DMS79 treated with DMSO at 0.1 percent for 48 hours (cell line): ENCODE measurements around the gene CPNE5.
A peak's percentile ranks its signal among the peaks of the same experiment; 100 is the strongest.

Experiments
- DNase-seq: peaks from one replicate; lab custom pipeline; 2025; lab: John Stamatoyannopoulos, UW

Gene CPNE5

GRCh38 chr6:36760685-36761435, 78.4 kb downstream of the CPNE5 start:
- DNase-seq: no peak

- peak; percentile 75 for DNase-seq
Observed at GRCh38 chr6:36759148-36759759, 80.0 kb downstream of the CPNE5 start.

GRCh38 chr6:36758516-36759147, 80.6 kb downstream of the CPNE5 start:
- no peak for DNase-seq

- DNase-seq: no peak
Observed at GRCh38 chr6:36757943-36758508, 81.2 kb downstream of the CPNE5 start.

- DNase-seq: no peak
Observed at GRCh38 chr6:36757206-36757605, 82.0 kb downstream of the CPNE5 start.

- DNase-seq: no peak
Observed at GRCh38 chr6:36756786-36757185, 82.5 kb downstream of the CPNE5 start.

- DNase-seq: no peak
Observed at GRCh38 chr6:36755435-36756348, 83.6 kb downstream of the CPNE5 start.

GRCh38 chr6:36754582-36755434, 84.4 kb downstream of the CPNE5 start:
- peak; percentile 61 for DNase-seq

GRCh38 chr6:36753671-36754405, 85.4 kb downstream of the CPNE5 start:
- DNase-seq: peak; percentile 54

- DNase-seq: peak; percentile 25
Observed at GRCh38 chr6:36752886-36753506, 86.2 kb downstream of the CPNE5 start.

GRCh38 chr6:36752187-36752885, 86.9 kb downstream of the CPNE5 start:
- peak; percentile 90 for DNase-seq

- no peak for DNase-seq
Observed at GRCh38 chr6:36751833-36752186, 87.4 kb downstream of the CPNE5 start.

GRCh38 chr6:36751091-36751490, 88.2 kb downstream of the CPNE5 start:
- peak; percentile 18 for DNase-seq

GRCh38 chr6:36749829-36750489, 89.3 kb downstream of the CPNE5 start:
- DNase-seq: no peak

GRCh38 chr6:36746251-36746650, 93.0 kb downstream of the CPNE5 start:
- no peak for DNase-seq

- DNase-seq: no peak
Observed at GRCh38 chr6:36745836-36746235, 93.4 kb downstream of the CPNE5 start.

GRCh38 chr6:36745283-36745682, 94.0 kb downstream of the CPNE5 start:
- DNase-seq: no peak

- no peak for DNase-seq
Observed at GRCh38 chr6:36744304-36744673, 95.0 kb downstream of the CPNE5 start.
